Pancreas (tissue), 10 donors: Measurements from ENCODE around the gene PTPN23. TPM values are rescaled to one million over a fixed set of nuclear protein-coding genes. Genes with fewer than 3 reads are reported as not detected.

Experiments used
- ATAC-seq, 4 donors: fragments of 200-7000 bp; cut with Tn5 transposase; one replicate each; pipeline versions ENCODE4 v1.8.0 to v1.9.1; 2020; ENCODE audit warnings: mild to moderate bottlenecking in 4 of 4, moderate library complexity in 4 of 4
- DNase-seq, 6 donors: peaks; one replicate each; pipeline ENCODE4 v3.0.0-alpha.2; 2020
- FAIRE-seq: peaks from 2 replicates; lab custom pipeline; 2012; peaks lifted over from hg19 to GRCh38; lab: Jason Lieb, UNC
- H3K27ac ChIP-seq, 4 donors: fragments of 200-600 bp; sonication (generic); 1 replicate in 3 of 4; 2 replicates in 1 of 4; pipeline versions ENCODE4 v1.5.0 to v1.8.0; 2020
- H3K27me3 ChIP-seq, 4 donors: fragments of 200-600 bp; one replicate each; pipeline ENCODE4 v1.8.0; 2021
- H3K36me3 ChIP-seq, 3 donors: fragments of 200-600 bp; sonication (generic) in 1 of 3; one replicate each; pipeline versions ENCODE4 v1.5.0 to v1.8.0; 2020 to 2021
- H3K4me1 ChIP-seq, 3 donors: fragments of 200-600 bp; one replicate each; pipeline ENCODE4 v1.8.0; 2021
- H3K4me3 ChIP-seq, 4 donors: fragments of 200-600 bp; sonication (generic) in 2 of 4; one replicate each; pipeline versions ENCODE4 v1.5.0 to v1.8.0; 2020 to 2021
- H3K9me3 ChIP-seq, 4 donors: fragments of 200-600 bp; one replicate each; pipeline ENCODE4 v1.8.0; 2021
- CTCF ChIP-seq, 4 donors: fragments of 200-600 bp; sonication (generic) in 3 of 4; IDR thresholded peaks; one replicate each; pipeline versions ENCODE4 v1.5.0 to v1.8.0; 2021; ENCODE audit warnings: antibody characterized with exemption in 4 of 4
- WGBS, 2 donors: extraction: QIAGEN DNeasy Blood & Tissue Kit; methylation state at CpG; one replicate each; pipeline ENCODE4 v1.1.7; 2013; 5-methylcytosine and 5-hydroxymethylcytosine counted together
- intact Hi-C, 3 donors: fragments of 100-400 bp; cut with DNase I; formaldehyde crosslinking; loops; one replicate each; pipeline versions ENCODE4 v1.11.1 to v1.14.2; 2022
- polyA plus RNA-seq, 2 donors: library from polyadenylated mRNA; stranded (reverse); fragments of 200-250 nt; gene quantifications; one replicate each; pipeline ENCODE4 v1.2.3, GENCODE V29; 2013
- total RNA-seq, 6 donors: library from RNA; stranded (reverse); fragmentation: NEBNext Ultra II Directional in 4 of 6; extraction: Animal tissue kit (Norgen Biotek cat#: 25700) in 4 of 6; gene quantifications; one replicate each; pipeline versions ENCODE4 v1.2.1 to v1.2.4, GENCODE V29; 2021 to 2023
- donor health status: healthy with polysubstance abuse.
- donor health status: DM: no; HTN: no; CAD: no; lungs with moderate emphysema.
- donor health status: DM: no; HTN: no; CAD: no.
- donor health status: control.
- donor health status: control.
- donor health status: Bipolar disorder and iron deficiency.
- donor health status: DM: yes; HTN: yes; CAD: no.
- donor health status: DM: no; HTN: no; CAD: no.
- donor health status: DM: no; HTN: no; CAD: no.
- donor health status: DM: yes; HTN: yes; CAD: no.

Gene PTPN23
- total and polyA plus RNA-seq, 8 donors = 14.2 to 40.8 (median 21.1) TPM

GRCh38 chr3:47428662-47429061 lies 47.8 kb downstream of the PTPN23 start:
- Histone ChIP-seq H3K36me3 (peaks cover 0 to 26% (median 4%) of the 10 kb centered on the region in 3 donors), H3K9me3 (no peaks in the 10 kb centered on the region), H3K4me3 (no peak overlapping the region), H3K27me3 (no peaks in the 10 kb centered on the region), H3K27ac (no peak overlapping the region), H3K4me1 (no peaks in the 10 kb centered on the region)
- 86 to 89% methylated on average over 6 of the region's 6 CpGs for WGBS, 2 donors
- intact Hi-C loops = loop anchor here in 1 of 3 donors (10.0 kb wide), 1 partner anchor 366 kb away; no protein-coding TSS in a partner anchor
- ATAC-seq = no peak
- FAIRE-seq = no peak
- no peak for TF ChIP-seq CTCF (IDR thresholded peaks at IDR 0.05)
- peak in 1 of 6 donors; percentile 1 for DNase-seq

GRCh38 chr3:47429476-47430270 lies 48.9 kb downstream of the PTPN23 start:
- Histone ChIP-seq H3K4me1 (no peaks in the 10 kb centered on the region), H3K27me3 (no peaks in the 10 kb centered on the region), H3K36me3 (peaks cover 0 to 35% (median 4%) of the 10 kb centered on the region in 3 donors), H3K4me3 (no peak overlapping the region), H3K27ac (no peak overlapping the region), H3K9me3 (no peaks in the 10 kb centered on the region)
- 80% methylated on average over 9 of the region's 9 CpGs for WGBS, 2 donors
- no peak for FAIRE-seq
- peak in 1 of 4 donors; percentile 32 for ATAC-seq
- intact Hi-C loops = loop anchor here in 1 of 3 donors (10.0 kb wide), 1 partner anchor 365 kb away; no protein-coding TSS in a partner anchor
- DNase-seq = peak in 1 of 6 donors; percentile 3
- TF ChIP-seq CTCF (IDR thresholded peaks at IDR 0.05) = no peak

- intact Hi-C loops = no loop called here
- no peak for TF ChIP-seq CTCF (IDR thresholded peaks at IDR 0.05)
- Histone ChIP-seq H3K4me1 (no peaks in the 10 kb centered on the region), H3K27me3 (no peaks in the 10 kb centered on the region), H3K9me3 (no peaks in the 10 kb centered on the region), H3K27ac (no peak overlapping the region), H3K36me3 (peaks cover 0 to 30% (median 4%) of the 10 kb centered on the region in 3 donors), H3K4me3 (no peak overlapping the region)
- WGBS, 2 donors = 93 to 94% methylated on average over 7 of the region's 7 CpGs
- ATAC-seq (no peak), DNase-seq (peak in 3 of 6 donors; percentile 7 to 28 (median 21)), FAIRE-seq (no peak)
These were observed 49.8 kb downstream of the PTPN23 start for GRCh38 chr3:47430606-47431005.

GRCh38 chr3:47431225-47431624 lies 50.4 kb downstream of the PTPN23 start:
- TF ChIP-seq CTCF (IDR thresholded peaks at IDR 0.05) = no peak
- H3K27ac ChIP-seq = no peak overlapping the region
- 88% methylated on average over 3 of the region's 3 CpGs for WGBS, 2 donors
- DNase-seq (no peak), ATAC-seq (no peak), FAIRE-seq (no peak)
- no peaks in the 10 kb centered on the region for H3K9me3 ChIP-seq
- intact Hi-C loops = no loop called here
- H3K27me3 ChIP-seq = no peaks in the 10 kb centered on the region
- peaks cover 0 to 26% (median 4%) of the 10 kb centered on the region in 3 donors for H3K36me3 ChIP-seq
- H3K4me1 ChIP-seq = no peaks in the 10 kb centered on the region
- no peak overlapping the region for H3K4me3 ChIP-seq

- Histone ChIP-seq H3K27ac (no peak overlapping the region), H3K9me3 (no peaks in the 10 kb centered on the region), H3K27me3 (no peaks in the 10 kb centered on the region), H3K4me1 (no peaks in the 10 kb centered on the region), H3K4me3 (no peak overlapping the region), H3K36me3 (peaks cover 0 to 19% (median 4%) of the 10 kb centered on the region in 3 donors)
- 95 to 96% methylated on average over 2 of the region's 2 CpGs for WGBS, 2 donors
- intact Hi-C loops = no loop called here
- DNase-seq (peak in 2 of 6 donors; percentile 2 to 22), FAIRE-seq (no peak), ATAC-seq (no peak)
- TF ChIP-seq CTCF (IDR thresholded peaks at IDR 0.05) = no peak
These were observed 51.9 kb downstream of the PTPN23 start for GRCh38 chr3:47432673-47433072.
